ENCODE measurements around the gene SDR42E1. TPM values are rescaled to one million over a fixed set of nuclear protein-coding genes. Genes with fewer than 3 reads are reported as not detected.

SDR42E1 gene
- total and polyA plus RNA-seq, 2 of the 13 experiments (the other 11 are each of a cell fraction or from before 2014, with no cell fraction given): 0.01 to 0.13 TPM

DNA sequence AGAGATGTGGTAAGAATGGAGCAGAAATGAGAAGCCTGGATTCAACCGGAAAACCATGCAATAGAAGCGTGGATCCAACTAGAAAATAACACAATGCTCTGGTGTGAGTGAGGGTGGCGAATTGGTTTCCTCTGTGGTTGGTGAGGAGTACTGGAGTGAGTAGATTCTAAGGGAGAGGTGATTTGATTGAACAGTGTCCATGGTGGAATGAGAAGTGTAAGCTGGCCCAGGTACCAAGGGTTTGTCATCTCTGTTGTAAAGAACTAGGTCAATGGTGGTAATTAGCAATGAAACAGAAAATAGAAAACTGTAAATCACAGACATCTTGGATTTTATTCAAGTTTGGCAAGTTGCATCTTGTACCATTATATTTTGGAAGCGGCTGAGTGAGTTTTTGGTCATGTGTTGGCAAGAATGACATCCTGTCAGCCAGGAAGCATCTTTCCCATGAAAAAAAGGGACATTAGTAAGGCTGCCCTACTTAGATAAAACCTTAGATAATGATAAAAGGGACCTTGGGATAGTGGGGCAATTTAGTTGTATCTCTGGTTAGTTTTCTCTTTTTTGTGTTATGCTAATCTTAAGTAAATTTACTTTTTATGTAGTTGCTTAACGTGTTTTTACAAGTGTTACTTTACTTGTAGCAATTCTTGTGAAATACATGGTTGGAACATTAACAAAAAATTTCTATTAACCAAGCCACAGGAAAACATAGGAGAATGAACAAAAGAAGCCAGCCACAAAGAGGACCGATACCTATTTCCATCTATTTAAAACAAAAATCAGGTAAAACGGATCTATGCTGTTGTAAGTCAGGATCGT, 44.7 kb upstream of the SDR42E1 start (continued):
- TF ChIP-seq, protein P1, sequence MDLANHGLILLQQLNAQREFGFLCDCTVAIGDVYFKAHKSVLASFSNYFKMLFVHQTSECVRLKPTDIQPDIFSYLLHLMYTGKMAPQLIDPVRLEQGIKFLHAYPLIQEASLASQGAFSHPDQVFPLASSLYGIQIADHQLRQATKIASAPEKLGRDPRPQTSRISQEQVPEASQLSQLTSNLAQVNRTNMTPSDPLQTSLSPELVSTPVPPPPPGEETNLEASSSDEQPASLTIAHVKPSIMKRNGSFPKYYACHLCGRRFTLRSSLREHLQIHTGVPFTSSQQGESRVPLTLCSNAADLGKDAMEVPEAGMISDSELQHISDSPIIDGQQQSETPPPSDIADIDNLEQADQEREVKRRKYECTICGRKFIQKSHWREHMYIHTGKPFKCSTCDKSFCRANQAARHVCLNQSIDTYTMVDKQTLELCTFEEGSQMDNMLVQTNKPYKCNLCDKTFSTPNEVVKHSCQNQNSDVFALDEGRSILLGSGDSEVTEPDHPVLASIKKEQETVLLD (CRISPR knock-in tag; IDR thresholded peaks at IDR 0.05; ENCODE audit: low read depth): no peak
- TF ChIP-seq CBFB (CRISPR knock-in tag; IDR thresholded peaks at IDR 0.05) (peak; percentile 55; the same call in 1 of the 2 replicates), HDAC2 (CRISPR knock-in tag; IDR thresholded peaks at IDR 0.05) (peak; percentile 74), SOX6 (IDR thresholded peaks at IDR 0.05) (no peak), SOX6 (CRISPR knock-in tag; IDR thresholded peaks at IDR 0.05) (peak; percentile 97), KLF9 (CRISPR knock-in tag; IDR thresholded peaks at IDR 0.05; ENCODE audit: low read depth) (no peak), TRIM24 (CRISPR knock-in tag; IDR thresholded peaks at IDR 0.05) (no peak), KLF6 (CRISPR knock-in tag; IDR thresholded peaks at IDR 0.05) (no peak), TBP (CRISPR knock-in tag; IDR thresholded peaks at IDR 0.05) (no peak), CHD4 (IDR thresholded peaks at IDR 0.05; ENCODE audit: borderline replicate concordance, low read length) (no peak; the same call in 1 of the 2 replicates), ZFP90 (CRISPR knock-in tag; IDR thresholded peaks at IDR 0.05; ENCODE audit: borderline replicate concordance) (no peak), MXI1 (IDR thresholded peaks at IDR 0.05; ENCODE audit: borderline replicate concordance, low read depth, low read length) (no peak), MEIS2 (CRISPR knock-in tag; IDR thresholded peaks at IDR 0.05) (no peak), KDM5A (IDR thresholded peaks at IDR 0.05; ENCODE audit: borderline replicate concordance, low read length) (no peak), NCOA1 (CRISPR knock-in tag; IDR thresholded peaks at IDR 0.05) (no peak), SRSF4 (IDR thresholded peaks at IDR 0.05; ENCODE audit: low read depth, low read length, poor library complexity, severe bottlenecking) (no peak), GZF1 (CRISPR knock-in tag; IDR thresholded peaks at IDR 0.05) (no peak), ELF3 (CRISPR knock-in tag; IDR thresholded peaks at IDR 0.05) (peak; percentile 56), CREB1 (IDR thresholded peaks at IDR 0.05) (no peak), CREB1 (CRISPR knock-in tag; IDR thresholded peaks at IDR 0.05) (peak; percentile 65), ZKSCAN5 (CRISPR knock-in tag; IDR thresholded peaks at IDR 0.05) (no peak)
- TF ChIP-seq, protein P2, sequence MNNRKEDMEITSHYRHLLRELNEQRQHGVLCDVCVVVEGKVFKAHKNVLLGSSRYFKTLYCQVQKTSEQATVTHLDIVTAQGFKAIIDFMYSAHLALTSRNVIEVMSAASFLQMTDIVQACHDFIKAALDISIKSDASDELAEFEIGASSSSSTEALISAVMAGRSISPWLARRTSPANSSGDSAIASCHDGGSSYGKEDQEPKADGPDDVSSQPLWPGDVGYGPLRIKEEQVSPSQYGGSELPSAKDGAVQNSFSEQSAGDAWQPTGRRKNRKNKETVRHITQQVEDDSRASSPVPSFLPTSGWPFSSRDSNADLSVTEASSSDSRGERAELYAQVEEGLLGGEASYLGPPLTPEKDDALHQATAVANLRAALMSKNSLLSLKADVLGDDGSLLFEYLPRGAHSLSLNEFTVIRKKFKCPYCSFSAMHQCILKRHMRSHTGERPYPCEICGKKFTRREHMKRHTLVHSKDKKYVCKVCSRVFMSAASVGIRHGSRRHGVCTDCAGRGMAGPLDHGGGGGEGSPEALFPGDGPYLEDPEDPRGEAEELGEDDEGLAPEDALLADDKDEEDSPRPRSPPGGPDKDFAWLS (CRISPR knock-in tag; IDR thresholded peaks at IDR 0.05; ENCODE audit: borderline replicate concordance): no peak
- TF ChIP-seq, protein P3, sequence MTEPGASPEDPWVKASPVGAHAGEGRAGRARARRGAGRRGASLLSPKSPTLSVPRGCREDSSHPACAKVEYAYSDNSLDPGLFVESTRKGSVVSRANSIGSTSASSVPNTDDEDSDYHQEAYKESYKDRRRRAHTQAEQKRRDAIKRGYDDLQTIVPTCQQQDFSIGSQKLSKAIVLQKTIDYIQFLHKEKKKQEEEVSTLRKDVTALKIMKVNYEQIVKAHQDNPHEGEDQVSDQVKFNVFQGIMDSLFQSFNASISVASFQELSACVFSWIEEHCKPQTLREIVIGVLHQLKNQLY (CRISPR knock-in tag; IDR thresholded peaks at IDR 0.05): peak; percentile 58; the same call in 1 of the 2 replicates
- TF ChIP-seq, protein P4, sequence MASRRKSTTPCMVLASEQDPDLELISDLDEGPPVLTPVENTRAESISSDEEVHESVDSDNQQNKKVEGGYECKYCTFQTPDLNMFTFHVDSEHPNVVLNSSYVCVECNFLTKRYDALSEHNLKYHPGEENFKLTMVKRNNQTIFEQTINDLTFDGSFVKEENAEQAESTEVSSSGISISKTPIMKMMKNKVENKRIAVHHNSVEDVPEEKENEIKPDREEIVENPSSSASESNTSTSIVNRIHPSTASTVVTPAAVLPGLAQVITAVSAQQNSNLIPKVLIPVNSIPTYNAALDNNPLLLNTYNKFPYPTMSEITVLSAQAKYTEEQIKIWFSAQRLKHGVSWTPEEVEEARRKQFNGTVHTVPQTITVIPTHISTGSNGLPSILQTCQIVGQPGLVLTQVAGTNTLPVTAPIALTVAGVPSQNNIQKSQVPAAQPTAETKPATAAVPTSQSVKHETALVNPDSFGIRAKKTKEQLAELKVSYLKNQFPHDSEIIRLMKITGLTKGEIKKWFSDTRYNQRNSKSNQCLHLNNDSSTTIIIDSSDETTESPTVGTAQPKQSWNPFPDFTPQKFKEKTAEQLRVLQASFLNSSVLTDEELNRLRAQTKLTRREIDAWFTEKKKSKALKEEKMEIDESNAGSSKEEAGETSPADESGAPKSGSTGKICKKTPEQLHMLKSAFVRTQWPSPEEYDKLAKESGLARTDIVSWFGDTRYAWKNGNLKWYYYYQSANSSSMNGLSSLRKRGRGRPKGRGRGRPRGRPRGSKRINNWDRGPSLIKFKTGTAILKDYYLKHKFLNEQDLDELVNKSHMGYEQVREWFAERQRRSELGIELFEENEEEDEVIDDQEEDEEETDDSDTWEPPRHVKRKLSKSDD (CRISPR knock-in tag; IDR thresholded peaks at IDR 0.05; ENCODE audit: low read depth): no peak
- TF ChIP-seq, protein P5, sequence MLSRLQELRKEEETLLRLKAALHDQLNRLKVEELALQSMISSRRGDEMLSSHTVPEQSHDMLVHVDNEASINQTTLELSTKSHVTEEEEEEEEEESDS (CRISPR knock-in tag; IDR thresholded peaks at IDR 0.05; ENCODE audit: borderline replicate concordance): no peak
